Measurements from ENCODE around the gene MRGPRD.

The MRGPRD gene, protein sequence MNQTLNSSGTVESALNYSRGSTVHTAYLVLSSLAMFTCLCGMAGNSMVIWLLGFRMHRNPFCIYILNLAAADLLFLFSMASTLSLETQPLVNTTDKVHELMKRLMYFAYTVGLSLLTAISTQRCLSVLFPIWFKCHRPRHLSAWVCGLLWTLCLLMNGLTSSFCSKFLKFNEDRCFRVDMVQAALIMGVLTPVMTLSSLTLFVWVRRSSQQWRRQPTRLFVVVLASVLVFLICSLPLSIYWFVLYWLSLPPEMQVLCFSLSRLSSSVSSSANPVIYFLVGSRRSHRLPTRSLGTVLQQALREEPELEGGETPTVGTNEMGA

DNA sequence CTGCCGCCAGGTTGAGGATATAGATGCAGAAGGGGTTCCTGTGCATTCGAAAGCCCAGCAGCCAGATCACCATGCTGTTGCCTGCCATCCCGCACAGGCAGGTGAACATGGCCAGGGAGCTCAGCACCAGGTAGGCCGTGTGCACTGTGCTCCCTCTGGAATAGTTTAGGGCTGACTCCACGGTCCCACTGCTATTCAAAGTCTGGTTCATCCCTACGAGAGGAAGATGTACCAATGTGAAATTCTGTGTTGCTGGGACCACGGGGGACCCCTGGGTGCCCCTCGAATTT lies at the start of gene MRGPRD:
Gene MRGPRD, minus strand, starts transcription at position 211 of the 290 bp plus-strand sequence. Its CDS starts 0 bp downstream, at position 211.
- DNase-seq (ENCODE audit: low spot score) (no peak), FAIRE-seq (no peak)

- FAIRE-seq (no peak), DNase-seq (ENCODE audit: low spot score) (no peak)
These were observed 49.5 kb upstream of the MRGPRD start for GRCh38 chr11:69030301-69030700.

DNA sequence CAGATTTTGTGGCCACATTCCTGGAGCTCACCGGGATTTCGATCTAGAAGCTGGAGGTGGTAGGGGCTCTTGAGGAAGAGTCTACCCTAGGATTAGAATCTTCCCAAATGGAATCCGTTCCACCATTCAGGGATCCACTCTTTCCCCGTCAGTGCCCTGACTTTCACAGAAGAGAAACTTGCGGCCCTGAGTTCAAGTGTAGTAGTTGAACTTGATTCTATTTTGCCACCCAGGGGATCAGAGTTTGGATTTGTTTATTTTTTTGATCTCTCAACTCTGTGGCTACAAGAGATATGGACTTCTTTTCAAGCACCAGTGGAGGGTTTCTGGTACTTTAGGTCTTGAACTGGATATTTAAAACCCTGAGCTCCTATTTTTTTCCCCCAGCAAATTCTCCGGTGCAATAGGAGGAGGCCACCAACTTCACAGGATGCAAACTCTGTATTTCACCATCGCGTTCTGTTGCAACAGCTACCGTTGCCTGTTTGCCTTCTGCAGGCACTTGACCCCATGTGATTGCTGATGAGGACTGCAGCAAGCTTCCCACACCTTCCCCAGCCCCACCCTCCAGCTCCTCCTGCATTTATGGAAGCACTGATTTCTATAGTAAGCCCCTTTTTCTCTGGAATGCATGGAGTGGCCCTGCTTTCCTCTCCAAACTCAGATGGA lies 47.1 kb upstream of the MRGPRD start:
- no peak for DNase-seq (ENCODE audit: low spot score)

DNA sequence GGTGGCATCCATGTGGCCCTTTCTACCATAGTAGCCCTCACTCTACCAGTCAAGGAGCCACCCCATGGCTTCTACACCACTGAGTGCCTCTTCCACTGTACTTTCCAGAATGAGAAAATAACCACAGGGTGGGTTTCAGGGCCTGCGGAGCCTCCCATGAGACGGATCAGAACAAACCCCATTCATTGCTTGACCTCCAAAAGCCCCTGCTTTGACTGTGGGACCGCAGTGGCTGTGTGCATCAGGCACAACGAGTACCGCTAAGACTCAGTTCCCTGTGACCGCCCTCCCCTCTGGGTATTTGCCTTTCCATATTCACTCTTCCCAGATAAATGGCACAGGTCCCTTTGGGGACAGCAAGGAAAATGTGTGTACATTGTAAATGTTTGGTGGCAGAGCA lies 43.7 kb upstream of the MRGPRD start:
- DNase-seq (ENCODE audit: low spot score), result no peak
- no peak for FAIRE-seq

More for the DNA sequence above, 47.1 kb upstream of the MRGPRD start:
- no peak for FAIRE-seq

DNA sequence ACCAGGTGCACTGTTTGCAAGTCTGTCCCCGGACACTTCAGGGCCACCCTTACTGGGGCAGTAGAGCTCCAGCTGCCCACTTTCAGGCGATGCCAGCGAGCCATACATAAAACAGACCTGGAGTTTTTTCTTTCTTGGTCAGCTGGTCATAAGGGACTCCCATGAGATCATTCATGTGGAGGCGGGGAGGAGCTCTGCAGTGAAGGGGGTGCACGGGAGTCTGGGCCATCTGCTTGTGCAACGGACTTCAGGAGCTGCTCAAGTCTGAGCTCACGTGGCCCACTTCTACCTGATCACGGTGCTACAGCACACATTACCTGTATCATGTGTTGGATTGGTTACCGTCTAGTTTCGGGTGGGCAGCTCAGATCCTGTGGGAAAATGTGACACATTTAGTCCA lies 41.5 kb upstream of the MRGPRD start:
- FAIRE-seq, result no peak

GRCh38 chr11:69018924-69019323 lies 38.1 kb upstream of the MRGPRD start:
- FAIRE-seq (no peak), DNase-seq (ENCODE audit: low spot score) (no peak)

More for the DNA sequence above, 41.5 kb upstream of the MRGPRD start:
- DNase-seq (ENCODE audit: low spot score), result no peak

GRCh38 chr11:69017951-69018350 lies 37.2 kb upstream of the MRGPRD start:
- no peak for FAIRE-seq

DNA sequence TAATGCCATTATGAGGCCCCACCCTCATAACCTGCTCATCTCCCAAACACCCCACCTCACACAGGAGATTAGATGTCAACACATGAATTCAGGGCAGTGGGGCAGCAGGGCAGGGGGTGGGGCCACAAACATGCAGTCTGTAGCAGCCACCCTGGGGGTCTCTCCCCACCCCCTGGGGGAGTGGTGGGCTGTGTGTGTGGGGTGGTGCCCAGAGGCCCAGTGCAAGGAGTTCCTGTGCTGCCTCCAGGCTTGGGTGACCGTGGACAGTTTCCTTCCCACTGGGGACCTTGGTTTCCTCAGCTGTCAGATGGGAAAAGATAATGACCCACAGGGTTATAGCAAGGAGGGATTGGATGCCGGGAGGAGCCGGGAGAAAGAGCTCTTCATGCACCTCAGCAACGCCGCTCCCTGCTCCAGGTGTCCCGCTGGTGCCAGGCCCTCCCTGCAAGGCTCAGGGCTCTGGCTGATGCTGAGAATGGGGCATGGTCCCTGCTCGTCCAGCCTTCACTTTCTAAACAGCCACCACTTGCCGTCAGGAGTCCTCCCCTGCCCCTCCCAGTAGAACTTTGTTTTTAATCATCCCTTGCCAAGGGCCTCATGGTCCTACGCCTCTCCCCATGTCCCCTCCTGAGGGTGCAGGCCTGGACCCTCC lies 34.2 kb upstream of the MRGPRD start:
- DNase-seq (ENCODE audit: low spot score) (no peak), FAIRE-seq (no peak)

More at GRCh38 chr11:69017951-69018350, 37.2 kb upstream of the MRGPRD start:
- no peak for DNase-seq (ENCODE audit: low spot score)

GRCh38 chr11:69014084-69014851 lies 33.5 kb upstream of the MRGPRD start:
- no peak for FAIRE-seq
- no peak for DNase-seq (ENCODE audit: low spot score)

DNA sequence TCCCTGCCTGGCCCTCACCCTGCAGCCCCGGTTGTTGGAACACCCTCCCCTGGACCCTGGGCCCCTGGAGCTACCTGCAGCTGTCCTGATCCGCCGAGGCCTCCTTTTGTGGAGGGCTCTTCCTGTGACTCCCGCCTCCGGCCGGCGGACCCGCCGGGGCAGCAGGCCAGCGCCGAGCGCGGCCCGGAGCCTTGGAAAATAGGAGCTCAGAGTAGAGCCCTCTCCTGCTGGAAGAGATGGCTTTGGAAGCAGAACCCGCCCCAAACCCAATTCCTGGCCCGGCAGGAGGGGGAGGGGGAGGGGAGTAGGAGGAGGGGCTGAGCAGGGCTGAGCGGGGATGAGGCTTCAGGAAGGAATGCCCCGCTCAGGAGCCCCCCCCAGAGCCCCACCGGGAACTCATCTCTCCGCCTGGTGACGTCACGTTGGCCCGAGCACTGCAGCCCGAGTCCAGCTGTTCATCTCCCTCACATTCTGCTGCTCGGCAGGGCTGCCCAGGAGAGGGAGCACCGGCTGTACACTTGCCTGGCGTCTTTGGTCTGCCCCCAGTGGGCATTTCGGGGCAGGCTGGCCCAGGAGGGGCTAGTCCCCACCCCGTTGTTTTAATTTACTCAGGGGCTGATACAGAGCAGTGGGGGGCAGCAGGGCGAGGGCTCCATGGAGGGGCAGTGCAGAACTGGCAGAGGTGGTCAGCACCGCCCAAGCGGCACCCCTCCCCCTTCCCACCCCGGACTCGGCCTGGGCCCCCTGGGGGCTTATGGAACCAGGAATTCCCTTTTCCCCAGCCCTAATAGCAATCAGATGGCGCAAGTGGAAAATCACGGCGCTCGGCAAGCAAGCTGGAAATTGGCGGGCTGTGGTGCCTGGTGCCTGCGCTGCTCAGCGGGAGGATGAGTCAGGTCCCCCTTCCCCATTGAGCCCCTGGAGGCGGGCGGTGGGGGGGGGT lies 32.5 kb upstream of the MRGPRD start, which contains the start of gene MRGPRF:
Gene MRGPRF, minus strand, starts transcription at position 238 of the 943 bp plus-strand sequence. CDS start 3,345 bp downstream, outside the sequence.
- DNase-seq (ENCODE audit: low spot score) (peak; percentile 41), FAIRE-seq (no peak)

DNA sequence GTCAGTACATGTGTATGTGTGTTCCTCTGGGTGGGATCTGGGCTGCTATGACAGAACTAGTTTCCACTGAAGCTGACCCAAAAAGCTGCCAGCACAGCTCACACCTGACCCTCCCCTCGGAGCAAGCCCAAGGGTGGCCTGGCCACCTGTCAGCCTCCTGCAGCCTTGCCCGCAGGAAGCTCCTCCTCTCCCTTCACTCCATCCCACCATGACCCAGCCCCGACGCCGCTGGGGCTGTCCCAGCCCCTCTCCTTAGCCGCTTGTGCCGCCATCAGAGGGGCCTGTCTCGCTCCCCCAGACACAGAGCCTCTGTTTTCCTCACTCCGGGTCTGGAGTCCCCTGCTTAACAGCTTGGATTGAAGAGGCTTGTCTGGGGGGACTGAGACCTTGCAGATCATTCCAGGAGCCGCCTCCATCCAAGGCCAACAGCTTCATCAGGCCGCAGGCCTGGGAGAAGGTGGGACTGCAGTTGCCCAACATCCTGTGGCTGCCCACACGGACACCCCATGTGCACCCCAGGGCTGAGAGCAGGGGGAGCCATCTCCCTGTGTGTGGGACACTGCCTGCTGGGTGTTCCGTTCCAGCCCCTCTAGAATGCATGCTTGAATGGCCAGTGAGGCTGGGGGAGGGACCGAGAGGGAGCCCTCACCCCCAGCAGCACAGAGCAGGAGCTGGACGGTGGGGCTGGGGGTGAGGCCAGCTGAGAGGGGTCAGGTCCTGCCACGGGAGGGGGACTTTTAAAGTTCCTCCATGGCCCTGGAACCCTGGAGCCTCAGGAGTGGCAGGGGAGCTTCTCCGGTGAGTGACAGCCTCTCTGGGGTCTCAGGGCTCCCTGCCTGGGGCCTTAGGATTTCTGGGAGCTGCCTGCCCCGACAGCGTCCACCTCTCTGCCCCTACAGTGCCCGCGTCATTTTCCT lies 31.6 kb upstream of the MRGPRD start:
- FAIRE-seq, result no peak
- DNase-seq (ENCODE audit: low spot score), result no peak

DNA sequence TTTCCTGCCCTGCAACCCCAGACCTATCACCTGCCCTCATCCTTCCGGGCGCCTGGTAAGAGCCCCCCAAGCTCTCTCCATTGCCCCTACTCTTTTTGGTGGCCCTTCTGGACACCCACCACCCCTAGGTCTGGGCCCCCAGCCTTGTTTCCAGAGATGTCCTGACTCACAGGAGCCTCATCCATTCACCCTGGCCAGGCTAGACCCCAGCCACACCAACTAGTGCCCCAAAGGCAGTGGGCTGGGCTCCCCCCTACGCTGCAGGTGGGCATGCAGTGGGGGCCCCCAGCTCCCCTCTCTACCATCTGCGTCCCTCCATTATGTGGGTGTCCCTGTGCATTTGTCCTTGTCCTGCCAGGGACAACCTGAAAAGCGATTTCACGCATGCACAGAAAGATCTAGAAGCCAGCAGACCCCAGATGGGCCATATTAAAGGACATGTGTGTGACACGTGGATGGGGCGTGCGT lies 30.9 kb upstream of the MRGPRD start:
- FAIRE-seq, result no peak

GRCh38 chr11:69010964-69011623 lies 30.3 kb upstream of the MRGPRD start:
- DNase-seq (ENCODE audit: low spot score) (no peak), FAIRE-seq (no peak)

More for the DNA sequence above, 30.9 kb upstream of the MRGPRD start:
- no peak for DNase-seq (ENCODE audit: low spot score)

DNA sequence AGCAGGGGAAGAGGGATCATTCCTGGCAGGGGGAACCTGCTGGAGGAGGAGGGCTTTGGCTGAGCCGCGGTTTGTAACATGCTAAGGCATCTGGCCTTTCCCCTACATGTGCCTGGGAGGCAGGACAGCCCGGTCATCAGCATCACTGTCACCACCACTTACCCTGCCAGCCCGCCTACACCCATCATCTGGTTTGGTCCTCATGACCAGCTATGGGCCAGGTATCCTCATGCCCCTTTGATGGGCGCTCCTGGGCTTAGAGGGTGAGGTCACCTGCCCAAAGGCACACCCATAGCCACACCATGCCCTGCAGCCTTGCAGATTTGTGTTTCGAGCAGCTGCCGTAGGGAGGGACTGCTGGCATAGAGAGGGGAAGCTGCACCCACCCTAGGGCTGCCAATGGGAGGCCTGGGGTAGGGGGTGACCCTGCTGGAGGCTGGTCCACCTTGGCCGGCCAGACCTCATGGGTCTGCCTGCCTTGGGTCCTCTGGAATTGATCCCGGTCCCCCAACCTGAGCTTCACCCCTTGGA lies 29.6 kb upstream of the MRGPRD start:
- FAIRE-seq (no peak), DNase-seq (ENCODE audit: low spot score) (no peak)

- FAIRE-seq, result no peak
- DNase-seq (ENCODE audit: low spot score), result no peak
These were observed 28.8 kb upstream of the MRGPRD start for GRCh38 chr11:69009441-69010211.

GRCh38 chr11:69008737-69009440 lies 28.1 kb upstream of the MRGPRD start:
- FAIRE-seq (peak; percentile 80), DNase-seq (ENCODE audit: low spot score) (peak; percentile 98)

DNA sequence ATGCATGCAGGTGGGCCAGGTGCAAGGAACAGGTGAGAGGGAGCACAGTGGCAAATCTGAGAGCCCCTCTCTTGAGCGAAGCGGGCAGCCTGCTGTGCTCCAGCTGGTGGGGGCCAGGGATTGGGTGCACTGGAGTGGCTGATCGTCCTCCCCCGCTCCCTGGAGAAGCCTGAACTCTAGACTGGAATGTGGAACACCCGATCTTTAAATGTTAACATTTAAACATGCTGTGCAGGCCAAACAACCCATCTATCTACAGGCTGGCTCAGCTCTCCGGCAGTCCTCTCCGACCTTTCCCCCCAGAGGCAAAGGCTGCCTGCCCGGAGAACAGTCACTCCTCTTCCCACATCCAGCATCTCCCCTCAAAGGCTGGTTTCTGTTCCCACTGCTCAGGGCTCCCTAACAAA lies 27.2 kb upstream of the MRGPRD start:
- DNase-seq (ENCODE audit: low spot score), result no peak
- FAIRE-seq, result no peak
